ENCODE measurements around the gene ZBTB40. TPM values are rescaled to one million over a fixed set of nuclear protein-coding genes. Genes with fewer than 3 reads are reported as not detected.

Gene ZBTB40
- total RNA-seq, 3 donors from 2014 or later = 14.8 to 28.0 (median 16.7) TPM

GRCh38 chr1:22563671-22564602 is 112.3 kb downstream of the ZBTB40 start:
- Histone ChIP-seq H3K36me3 (ENCODE audit: low read depth) (no peaks in the 10 kb centered on the region), H3K4me1 (ENCODE audit: low read depth) (no peaks in the 10 kb centered on the region), H3K9me3 (no peaks in the 10 kb centered on the region), H3K4me3 (no peak overlapping the region)
- ATAC-seq (no peak), DNase-seq (no peak)
- no peak for TF ChIP-seq CTCF (IDR thresholded peaks at IDR 0.05)
- intact Hi-C loops (cut with DNase I, micrococcal nuclease) = no loop called here

GRCh38 chr1:22566161-22566560 is 114.5 kb downstream of the ZBTB40 start:
- Histone ChIP-seq H3K4me3 (no peak overlapping the region), H3K9me3 (no peaks in the 10 kb centered on the region), H3K4me1 (ENCODE audit: low read depth) (no peaks in the 10 kb centered on the region), H3K36me3 (ENCODE audit: low read depth) (no peaks in the 10 kb centered on the region)
- ATAC-seq = no peak
- DNase-seq = no peak
- no peak for TF ChIP-seq CTCF (IDR thresholded peaks at IDR 0.05)
- intact Hi-C loops (cut with DNase I, micrococcal nuclease) = no loop called here

- no peaks in the 10 kb centered on the region for H3K9me3 ChIP-seq
- no peak for TF ChIP-seq CTCF (IDR thresholded peaks at IDR 0.05)
- intact Hi-C loops (cut with DNase I, micrococcal nuclease) = no loop called here
- no peak for DNase-seq
- H3K36me3 ChIP-seq (ENCODE audit: low read depth) = no peaks in the 10 kb centered on the region
- no peak overlapping the region for H3K4me3 ChIP-seq
- H3K4me1 ChIP-seq (ENCODE audit: low read depth) = no peaks in the 10 kb centered on the region
- no peak for ATAC-seq
Observed at GRCh38 chr1:22567197-22567596, 115.5 kb downstream of the ZBTB40 start.

GRCh38 chr1:22567994-22568393 is 116.3 kb downstream of the ZBTB40 start:
- TF ChIP-seq CTCF (IDR thresholded peaks at IDR 0.05) = no peak
- Histone ChIP-seq H3K4me1 (ENCODE audit: low read depth) (no peaks in the 10 kb centered on the region), H3K9me3 (no peaks in the 10 kb centered on the region), H3K4me3 (no peak overlapping the region), H3K36me3 (ENCODE audit: low read depth) (no peaks in the 10 kb centered on the region)
- no peak for DNase-seq
- no peak for ATAC-seq
- intact Hi-C loops (cut with DNase I, micrococcal nuclease) = no loop called here

GRCh38 chr1:22569269-22569668 is 117.6 kb downstream of the ZBTB40 start:
- Histone ChIP-seq H3K36me3 (ENCODE audit: low read depth) (no peaks in the 10 kb centered on the region), H3K9me3 (no peaks in the 10 kb centered on the region), H3K4me1 (ENCODE audit: low read depth) (no peaks in the 10 kb centered on the region), H3K4me3 (no peak overlapping the region)
- intact Hi-C loops (cut with DNase I, micrococcal nuclease) = no loop called here
- no peak for DNase-seq
- TF ChIP-seq CTCF (IDR thresholded peaks at IDR 0.05) = no peak
- ATAC-seq = no peak
